HG02678 (cell line): Measurements from ENCODE around the gene KLC4.
"Not testable (repeated sequence)": the region's sequence is repeated elsewhere in the genome, so short reads cannot be mapped to it uniquely, and the experiment has no call there.

Experiments used
- ATAC-seq: cut with Tn5 transposase; IDR thresholded peaks from one replicate; pipeline ENCODE4 v1.9.1; 2021; ENCODE audit warnings: mild to moderate bottlenecking, moderate library complexity; ENCODE audit not compliant: unreplicated experiment

Gene KLC4

GRCh38 chr6:43090559-43090956 lies 31.1 kb downstream of the KLC4 start:
- ATAC-seq, result no peak

- no peak for ATAC-seq
Observed at GRCh38 chr6:43091020-43091419, 31.6 kb downstream of the KLC4 start.

- ATAC-seq, result no peak
Observed at GRCh38 chr6:43091436-43091991, 32.1 kb downstream of the KLC4 start.

GRCh38 chr6:43092635-43093034 lies 33.2 kb downstream of the KLC4 start:
- ATAC-seq, result no peak

- no peak for ATAC-seq
Observed at GRCh38 chr6:43093436-43094289, 34.2 kb downstream of the KLC4 start.

GRCh38 chr6:43095939-43096338 lies 36.5 kb downstream of the KLC4 start:
- ATAC-seq, result no peak

- no peak for ATAC-seq
Observed at GRCh38 chr6:43096451-43097097, 37.1 kb downstream of the KLC4 start.

GRCh38 chr6:43097098-43097489 lies 37.7 kb downstream of the KLC4 start:
- ATAC-seq, result no peak

- ATAC-seq, result no peak
Observed at GRCh38 chr6:43097502-43097901, 38.1 kb downstream of the KLC4 start.

- no peak for ATAC-seq
Observed at GRCh38 chr6:43101497-43101896, 42.1 kb downstream of the KLC4 start.

GRCh38 chr6:43103253-43103876 lies 43.9 kb downstream of the KLC4 start:
- no peak for ATAC-seq

- no peak for ATAC-seq
Observed at GRCh38 chr6:43105538-43106222, 46.2 kb downstream of the KLC4 start.

- ATAC-seq, result no peak
Observed at GRCh38 chr6:43107344-43108062, 48.1 kb downstream of the KLC4 start.

GRCh38 chr6:43113431-43114260 lies 54.2 kb downstream of the KLC4 start:
- ATAC-seq, result no peak

GRCh38 chr6:43115365-43115764 lies 55.9 kb downstream of the KLC4 start:
- no peak for ATAC-seq

GRCh38 chr6:43117466-43117865 lies 58.0 kb downstream of the KLC4 start:
- ATAC-seq, result not testable (repeated sequence)

GRCh38 chr6:43119482-43119881 lies 60.1 kb downstream of the KLC4 start:
- no peak for ATAC-seq

GRCh38 chr6:43120101-43120763 lies 60.8 kb downstream of the KLC4 start:
- ATAC-seq, result no peak
